Activated naive CD8-positive, alpha-beta T cell treated with anti-CD3 and anti-CD28 coated beads, Interleukin-2, amount 50 U/mL, for 16 hours (primary cell): Measurements from ENCODE around the gene PDLIM7.

Experiments
- DNase-seq: peaks from one replicate; pipeline ENCODE4 v3.0.0-alpha.2; 2020; ENCODE audit warnings: low read depth, low spot score

The PDLIM7 gene

DNA sequence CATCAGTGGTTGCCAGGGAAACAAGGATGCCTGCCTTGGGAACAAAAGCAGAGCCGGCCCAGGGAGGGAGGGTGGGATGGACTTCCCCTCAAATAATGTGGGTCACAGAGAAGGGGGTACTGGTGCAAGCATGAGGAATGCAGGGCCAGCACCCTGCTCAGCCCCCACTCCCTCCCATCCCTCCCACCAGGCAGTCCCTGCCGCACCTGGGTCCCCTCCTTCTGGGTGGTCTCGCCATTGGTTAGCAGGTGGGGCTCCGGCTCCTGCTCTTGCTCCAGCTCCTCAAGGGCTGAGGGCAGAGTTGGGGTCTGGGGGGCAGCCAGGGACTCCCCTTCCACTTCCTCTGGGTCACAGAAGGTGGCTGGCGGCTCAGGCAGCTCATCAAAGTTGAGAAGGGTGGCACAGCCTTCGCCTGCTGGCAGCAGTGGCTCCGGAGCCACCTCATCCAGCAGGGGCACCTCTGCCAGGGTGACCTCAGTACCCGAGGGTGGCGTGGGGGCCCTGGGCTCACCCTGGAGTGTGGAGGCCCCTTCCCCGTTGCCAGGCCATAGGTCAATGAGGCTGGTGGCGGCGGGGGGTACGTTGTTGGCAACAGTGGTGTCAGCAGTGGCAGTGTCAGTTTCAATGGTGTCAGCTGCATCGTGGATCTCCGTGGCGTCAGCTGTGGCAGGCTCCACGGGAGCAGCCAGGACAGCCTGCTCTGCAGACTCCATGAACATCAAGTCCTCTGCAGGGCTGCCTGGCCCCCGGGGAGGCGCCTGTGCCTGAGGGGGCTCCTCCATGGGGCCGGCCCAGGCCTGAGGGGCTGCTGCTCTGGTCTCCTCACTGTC is 39.3 kb downstream of the PDLIM7 start:
- DNase-seq = no peak

DNA sequence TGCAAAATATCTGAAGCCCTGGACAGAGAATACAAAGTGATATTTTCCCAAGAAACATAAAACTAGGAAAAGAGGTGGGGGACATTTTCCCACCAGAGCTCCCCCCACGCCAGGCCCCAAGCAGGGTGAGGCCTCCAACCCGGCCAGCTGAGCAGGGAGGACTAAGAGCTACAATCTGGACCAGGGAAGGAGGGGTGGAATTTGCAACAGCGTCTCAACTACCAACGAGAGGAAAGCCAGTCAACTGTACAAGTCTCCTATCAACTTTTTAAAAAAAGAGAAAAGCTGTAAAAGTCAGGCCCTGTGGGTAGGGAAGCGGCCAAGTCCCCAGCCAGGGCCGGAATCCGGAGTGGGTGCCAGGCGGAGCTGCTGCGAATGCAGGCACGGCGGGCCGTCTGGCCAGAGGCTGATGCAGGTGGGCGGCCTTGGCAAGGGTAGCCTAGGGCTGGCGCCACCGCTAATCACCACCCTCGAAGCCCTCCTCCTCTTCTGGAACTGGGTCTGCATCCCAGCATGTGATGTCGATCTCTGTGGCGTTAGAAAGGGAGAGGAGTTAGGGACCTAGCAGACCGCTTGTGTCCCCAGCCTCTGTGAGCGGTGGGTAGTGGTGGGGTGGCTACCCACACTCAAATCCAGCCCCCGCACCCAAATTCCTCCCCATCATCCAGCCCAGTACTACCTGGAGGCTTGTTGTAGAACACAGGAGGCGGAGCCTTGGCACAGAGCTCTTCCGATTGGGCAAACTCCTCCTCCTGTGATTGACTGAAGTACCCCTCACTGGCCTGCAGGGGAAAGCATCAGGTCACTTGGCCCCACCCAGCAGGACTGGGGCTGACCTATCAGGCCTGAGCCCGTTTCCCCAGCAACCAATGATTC is 40.2 kb downstream of the PDLIM7 start:
- no peak for DNase-seq

DNA sequence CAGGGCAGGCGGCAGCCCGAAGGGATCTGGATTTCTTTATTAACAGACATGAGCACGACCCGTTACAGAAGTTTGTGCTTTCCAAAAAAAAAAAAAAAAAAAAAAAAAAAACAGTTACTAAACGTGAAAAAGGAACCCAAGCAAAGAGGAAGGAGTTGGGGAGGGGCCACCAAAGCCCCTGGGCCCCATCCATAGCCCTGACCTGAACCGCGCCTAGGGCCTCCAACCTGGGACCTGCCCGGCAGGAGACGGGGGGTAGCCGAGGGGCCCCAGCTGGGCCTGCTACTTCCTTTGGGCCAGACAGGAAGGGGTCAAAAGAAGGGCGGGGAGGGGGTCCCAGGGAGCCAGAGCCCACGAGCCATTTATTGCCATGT is 40.8 kb downstream of the PDLIM7 start:
- no peak for DNase-seq

DNA sequence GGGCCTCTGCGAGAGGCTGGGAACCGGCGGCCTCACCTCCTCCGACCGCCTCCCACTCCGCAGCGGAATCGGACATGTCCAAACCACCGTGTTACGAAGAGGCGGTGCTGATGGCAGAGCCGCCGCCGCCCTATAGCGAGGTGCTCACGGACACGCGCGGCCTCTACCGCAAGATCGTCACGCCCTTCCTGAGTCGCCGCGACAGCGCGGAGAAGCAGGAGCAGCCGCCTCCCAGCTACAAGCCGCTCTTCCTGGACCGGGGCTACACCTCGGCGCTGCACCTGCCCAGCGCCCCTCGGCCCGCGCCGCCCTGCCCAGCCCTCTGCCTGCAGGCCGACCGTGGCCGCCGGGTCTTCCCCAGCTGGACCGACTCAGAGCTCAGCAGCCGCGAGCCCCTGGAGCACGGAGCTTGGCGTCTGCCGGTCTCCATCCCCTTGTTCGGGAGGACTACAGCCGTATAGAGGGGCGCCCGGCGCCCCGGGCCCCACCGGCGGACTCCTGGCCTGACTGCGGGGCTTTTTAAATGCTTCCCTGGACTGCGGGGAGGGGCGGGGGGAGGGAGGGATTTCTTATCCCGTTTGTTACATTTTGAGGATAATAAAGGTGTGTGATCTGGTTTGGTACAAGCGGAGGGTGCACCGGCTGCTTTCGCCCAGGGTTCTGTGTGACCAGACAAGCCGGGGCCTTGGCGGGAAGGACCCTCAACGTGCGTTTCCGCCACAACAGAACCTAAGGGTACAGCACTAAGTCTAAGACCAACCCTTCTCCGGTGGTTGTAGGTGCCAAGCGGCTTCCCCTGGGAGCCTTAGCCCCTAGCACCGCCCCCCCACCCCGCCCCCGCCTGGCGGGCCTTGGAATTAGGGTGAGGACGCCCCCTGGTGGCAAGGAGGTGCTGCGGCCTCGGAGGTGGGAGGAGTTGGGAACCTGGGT is 41.5 kb downstream of the PDLIM7 start:
- DNase-seq = peak; percentile 93

GRCh38 chr5:177455036-177455660 is 42.3 kb downstream of the PDLIM7 start:
- peak; percentile 86 for DNase-seq

DNA sequence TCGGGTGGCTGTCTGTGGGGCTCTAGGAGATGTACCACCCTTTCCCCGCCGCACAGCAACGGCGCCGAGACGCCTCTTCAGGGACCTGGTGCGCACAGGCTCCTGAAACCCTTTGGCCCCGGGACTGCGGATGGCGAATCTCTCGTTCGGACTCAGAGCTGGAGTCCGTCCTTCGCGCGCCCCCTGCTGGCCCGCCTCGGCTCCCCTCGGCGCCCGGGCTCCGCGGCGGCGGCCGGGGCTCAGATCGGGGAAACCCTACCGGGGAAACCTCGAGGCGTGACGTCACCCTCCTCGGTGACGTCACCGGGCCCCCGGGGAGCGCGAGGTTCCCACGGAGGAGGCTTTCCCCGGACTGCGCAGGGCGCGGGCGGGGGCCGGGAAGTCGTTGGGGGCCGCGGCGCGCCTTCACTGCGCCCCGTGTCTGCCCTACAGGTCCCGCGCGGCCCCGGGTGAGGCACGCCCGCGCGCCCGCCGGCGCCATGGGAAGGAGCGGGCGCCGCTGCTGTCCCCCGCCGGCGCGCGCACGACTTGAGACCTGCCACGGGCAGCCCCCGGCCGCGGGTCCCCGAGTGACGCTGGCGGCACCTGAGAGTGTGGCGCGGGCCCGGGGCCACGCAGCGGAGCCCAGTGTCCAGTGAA is 42.9 kb downstream of the PDLIM7 start:
- DNase-seq = peak; percentile 84

DNA sequence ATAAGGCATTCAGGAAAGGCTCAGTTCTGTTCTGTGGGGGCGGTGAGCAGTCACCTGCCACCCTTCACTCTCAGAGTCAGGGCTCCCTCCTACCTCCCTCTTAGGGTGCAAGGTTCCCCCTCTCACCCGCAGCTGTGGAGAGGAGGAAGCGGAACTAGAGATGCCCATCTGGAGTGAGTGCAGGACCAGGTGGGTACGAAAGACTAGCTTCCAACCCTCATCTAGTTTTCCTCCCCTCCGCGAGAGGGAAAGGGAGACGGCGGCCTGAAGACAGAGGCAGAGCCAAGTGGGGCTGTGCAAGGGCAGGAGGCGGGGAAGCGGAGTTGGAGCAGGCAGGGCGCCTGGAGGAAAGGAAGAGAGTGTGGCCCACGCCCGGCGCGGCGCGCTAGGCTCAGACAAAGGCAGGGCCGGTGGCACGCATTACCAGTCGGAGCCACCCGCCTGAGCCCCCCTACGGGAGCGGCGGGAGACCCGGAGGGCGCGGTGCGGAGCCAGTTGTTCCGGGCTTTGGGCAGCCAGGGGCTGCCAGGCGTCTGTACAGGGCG is 43.5 kb downstream of the PDLIM7 start:
- no peak for DNase-seq

DNA sequence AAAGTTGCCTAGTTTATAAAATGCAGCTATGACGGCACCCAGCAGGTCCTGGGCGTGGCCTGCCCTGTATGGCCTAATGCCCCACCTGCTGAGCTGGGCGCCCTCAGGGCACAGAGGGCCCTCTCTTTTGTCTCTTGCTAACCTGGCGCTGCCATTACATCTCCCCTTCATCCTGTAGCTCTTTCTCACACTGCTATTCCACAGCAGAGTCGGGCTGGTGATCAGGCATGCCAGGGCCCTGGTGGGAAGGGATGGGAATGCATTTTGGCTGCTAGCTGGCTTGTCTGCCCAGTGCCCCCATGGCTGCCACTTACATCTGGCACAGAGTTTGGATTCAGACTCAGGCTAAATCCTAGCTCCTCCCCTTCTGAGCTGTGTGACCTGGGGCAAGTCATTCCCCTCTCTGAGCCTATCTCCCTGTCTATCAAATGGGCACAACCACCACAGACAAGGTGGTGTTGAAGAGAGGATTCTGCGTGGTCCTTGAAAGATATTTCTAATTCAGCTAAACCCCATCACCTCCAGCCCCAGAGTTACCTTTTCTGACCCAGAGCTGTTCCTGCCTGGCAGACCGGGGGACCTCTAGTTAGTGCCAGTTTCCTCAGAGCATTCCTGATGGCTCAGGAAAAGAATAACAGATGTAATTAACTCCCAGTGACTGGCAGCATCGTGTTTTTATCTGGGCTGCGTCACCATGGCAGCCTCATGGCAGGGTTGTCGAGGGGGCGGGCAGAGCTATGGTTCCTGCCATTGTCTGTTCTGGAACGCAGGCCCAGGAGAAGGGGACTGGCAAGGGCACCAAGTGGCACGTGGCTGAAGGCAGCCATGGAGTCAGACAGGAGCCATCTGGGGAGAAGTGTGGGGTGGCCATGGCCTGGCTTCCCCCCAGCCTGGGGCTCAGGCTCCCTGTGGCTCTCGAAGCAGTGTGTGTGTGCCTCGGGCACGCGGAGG is 44.4 kb downstream of the PDLIM7 start:
- no peak for DNase-seq

GRCh38 chr5:177450667-177451424 is 46.6 kb downstream of the PDLIM7 start:
- no peak for DNase-seq

- DNase-seq = no peak
These were observed 48.0 kb downstream of the PDLIM7 start for GRCh38 chr5:177449140-177450061.

- DNase-seq = no peak
These were observed 49.0 kb downstream of the PDLIM7 start for GRCh38 chr5:177448244-177448950.

DNA sequence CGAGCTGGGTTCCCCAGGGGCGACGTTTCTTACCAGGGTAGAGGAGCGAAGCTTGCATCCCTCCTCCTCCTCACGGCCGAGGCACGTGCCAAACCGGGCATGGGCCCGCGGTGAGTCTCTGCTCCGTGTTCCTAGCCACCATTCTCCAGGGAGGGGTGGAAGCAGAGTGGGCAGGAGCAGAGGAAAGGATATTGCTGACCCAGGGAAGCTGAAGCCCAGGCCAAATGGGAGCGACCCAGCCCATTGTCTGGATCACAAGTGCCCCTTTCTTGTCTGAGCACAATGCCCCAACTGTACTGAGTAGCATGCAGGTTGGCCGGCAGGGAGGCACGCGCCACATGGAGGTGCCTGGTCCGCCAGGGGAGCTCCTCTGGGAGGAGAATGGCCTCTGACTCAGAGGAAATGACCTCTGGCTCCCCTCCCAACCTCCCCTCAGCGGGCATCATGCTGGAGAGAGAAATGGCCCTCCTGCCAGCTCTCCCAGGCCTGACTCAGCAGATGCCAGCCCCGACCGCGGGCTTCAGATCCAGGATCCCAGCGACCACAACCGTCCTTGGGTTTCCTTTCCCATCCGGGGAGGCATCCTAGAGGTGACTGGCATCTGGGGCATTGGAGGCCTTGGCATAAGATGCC is 49.7 kb downstream of the PDLIM7 start:
- no peak for DNase-seq

GRCh38 chr5:177447066-177447610 is 50.3 kb downstream of the PDLIM7 start:
- no peak for DNase-seq

DNA sequence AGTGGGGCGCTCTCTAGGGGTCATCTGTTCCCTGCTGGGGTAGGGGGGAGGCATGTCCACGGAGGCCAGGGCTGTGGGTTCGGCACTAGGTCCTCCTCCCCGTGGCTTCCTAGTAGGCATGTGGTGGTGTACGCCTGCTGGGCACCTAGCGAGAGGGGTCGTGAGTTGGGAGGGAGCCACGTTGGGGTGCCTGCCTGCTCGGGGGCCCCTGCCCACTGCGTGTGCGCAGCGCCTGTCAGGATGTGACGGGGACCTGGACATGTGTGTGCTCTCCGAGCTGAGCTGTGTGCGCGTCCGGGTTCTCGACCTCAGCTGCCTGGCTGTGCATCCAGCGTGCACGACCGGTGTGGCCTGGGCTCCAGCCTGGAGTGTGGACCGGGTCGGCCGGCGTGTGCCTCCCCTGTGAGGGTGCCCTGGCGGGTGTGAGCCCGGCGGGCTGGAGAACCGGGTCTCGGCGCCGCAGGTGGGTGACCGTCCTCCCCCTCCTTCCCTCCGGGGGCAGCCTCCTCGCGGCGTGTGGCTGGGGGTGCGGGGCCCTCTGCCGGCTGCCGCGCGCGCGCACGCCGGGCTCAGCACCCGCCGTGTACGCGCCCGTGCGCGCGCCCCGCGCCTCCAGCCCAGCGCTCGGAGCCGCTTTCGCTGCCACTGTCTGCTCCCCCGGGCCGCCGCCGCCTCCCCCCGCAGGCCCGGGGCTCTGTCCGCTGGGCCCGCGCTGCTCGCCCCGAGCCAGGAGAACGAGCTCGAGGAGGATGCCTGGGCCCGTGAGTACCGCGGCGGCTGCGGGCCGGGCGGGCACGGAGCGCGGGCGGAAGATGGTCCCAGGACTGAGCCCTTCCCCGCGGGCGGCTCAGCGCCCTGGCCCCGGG is 51.0 kb downstream of the PDLIM7 start, which contains the start of gene PRR7:
TSS of gene PRR7 (plus strand) at position 615 of the 866 bp plus-strand sequence. CDS start 8,254 bp downstream, outside the sequence.
- no peak for DNase-seq

- DNase-seq = no peak
These were observed 51.5 kb downstream of the PDLIM7 start for GRCh38 chr5:177445917-177446199.
